Measurements from ENCODE around the gene CDH4.

GRCh38 chr20:61424628-61425420 lies 172.8 kb downstream of the CDH4 start:
- TF ChIP-seq CTCF (IDR thresholded peaks at IDR 0.05) (no peak), POLR2AphosphoS5 (IDR thresholded peaks at IDR 0.05) (no peak), POLR2A (IDR thresholded peaks at IDR 0.05) (no peak)

Data from prostate gland (tissue), 2 donors.